Ramos (cell line): ENCODE results near the gene UVRAG.

ENCODE experiments used
- in situ Hi-C: fragments of 300-500 bp; cut with MboI; formaldehyde crosslinking; loops from one replicate; pipeline ENCODE4 v1.14.3; 2022; ENCODE audit warnings: low sequenced_read_pairs; ENCODE audit not compliant: unreplicated experiment

The UVRAG gene

GRCh38 chr11:75783416-75784084, 31.5 kb upstream of the UVRAG start:
- in situ Hi-C loops, result no loop called here

DNA sequence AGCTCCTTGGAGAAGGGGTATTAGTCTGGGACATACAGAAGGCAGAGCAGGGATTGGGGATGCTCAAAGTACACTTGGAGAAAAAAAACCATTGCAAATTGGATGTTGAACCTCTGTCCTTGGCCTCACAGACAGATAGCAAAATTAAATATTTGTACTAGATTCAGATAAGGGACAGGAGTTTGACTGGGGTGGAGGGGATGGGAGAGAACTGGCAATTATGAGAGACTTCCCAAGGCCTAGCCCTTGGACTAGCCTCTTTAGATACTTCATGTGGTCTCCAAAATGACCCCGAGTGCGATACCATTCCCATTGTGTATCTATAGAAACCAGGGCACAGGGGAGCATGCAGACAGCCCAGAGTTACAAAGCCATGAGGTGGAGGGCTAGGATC, 30.9 kb upstream of the UVRAG start:
- in situ Hi-C loops, result no loop called here

GRCh38 chr11:75784506-75784905, 30.5 kb upstream of the UVRAG start:
- in situ Hi-C loops, result no loop called here

DNA sequence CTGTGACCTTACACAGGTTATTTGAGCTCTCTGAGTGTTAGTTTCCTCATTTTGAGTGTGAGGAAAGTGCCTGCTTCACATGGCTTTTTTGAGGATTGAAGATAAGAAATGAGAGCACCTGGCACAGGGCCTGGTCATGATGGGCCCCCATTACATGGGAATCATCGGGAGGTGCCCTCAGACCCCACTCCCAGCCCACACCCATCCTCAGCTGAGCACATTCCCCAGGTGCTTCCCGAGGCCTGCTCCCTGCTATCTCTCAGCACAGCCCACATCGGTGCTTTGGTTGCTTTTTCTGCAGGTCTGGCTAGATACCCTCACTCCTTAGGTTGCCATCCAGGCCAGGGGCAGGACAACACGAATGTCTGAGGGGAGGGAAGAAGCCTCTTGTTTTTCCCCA, 29.8 kb upstream of the UVRAG start:
- in situ Hi-C loops, result no loop called here

- in situ Hi-C loops, result no loop called here
Measured at GRCh38 chr11:75786101-75786736, 28.8 kb upstream of the UVRAG start.

DNA sequence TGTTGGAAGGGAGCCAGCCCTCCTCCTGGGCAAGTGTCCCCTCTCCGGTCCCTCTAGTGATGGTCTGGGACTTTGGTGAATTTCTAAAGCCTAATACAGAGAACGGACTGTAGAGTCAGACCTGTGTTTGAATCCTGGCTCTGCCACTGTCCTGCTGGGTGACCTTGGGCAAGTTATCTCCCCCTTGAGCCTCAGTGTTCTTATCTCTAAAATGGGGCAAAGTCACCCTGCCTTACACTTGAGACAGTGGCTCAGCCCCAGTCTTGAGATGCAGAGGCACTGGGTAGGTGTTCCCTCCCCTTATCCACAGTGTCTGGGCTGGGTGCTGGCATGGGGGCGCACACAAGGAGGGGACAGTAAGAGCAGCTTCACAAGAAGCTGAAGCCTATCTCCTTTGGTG, 25.5 kb upstream of the UVRAG start:
- in situ Hi-C loops, result no loop called here

GRCh38 chr11:75790986-75791385, 24.0 kb upstream of the UVRAG start:
- in situ Hi-C loops, result no loop called here

- in situ Hi-C loops, result no loop called here
Measured at GRCh38 chr11:75792127-75792731, 22.8 kb upstream of the UVRAG start.

- in situ Hi-C loops, result no loop called here
Measured at GRCh38 chr11:75792997-75793800, 21.8 kb upstream of the UVRAG start.

GRCh38 chr11:75793966-75794365, 21.0 kb upstream of the UVRAG start:
- in situ Hi-C loops, result no loop called here

- in situ Hi-C loops, result no loop called here
Measured at GRCh38 chr11:75795276-75796090, 19.5 kb upstream of the UVRAG start.

GRCh38 chr11:75796091-75796435, 18.9 kb upstream of the UVRAG start:
- in situ Hi-C loops, result no loop called here

DNA sequence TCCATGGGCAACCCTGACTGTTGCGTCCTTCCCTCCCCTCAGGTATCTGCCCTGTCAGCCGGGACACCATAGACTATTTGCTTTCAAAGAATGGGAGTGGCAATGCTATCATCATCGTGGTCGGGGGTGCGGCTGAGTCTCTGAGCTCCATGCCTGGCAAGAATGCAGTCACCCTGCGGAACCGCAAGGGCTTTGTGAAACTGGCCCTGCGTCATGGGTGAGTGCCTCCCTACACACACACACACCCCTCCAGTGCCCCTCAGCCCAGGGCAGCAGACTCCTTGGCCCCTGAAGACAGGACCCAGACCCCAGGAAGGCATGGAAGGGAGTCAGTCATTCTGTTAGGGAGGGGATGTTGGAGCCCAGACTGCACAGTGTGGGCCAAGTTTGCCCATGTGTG, 17.9 kb upstream of the UVRAG start:
- in situ Hi-C loops, result no loop called here

- in situ Hi-C loops, result no loop called here
Measured at GRCh38 chr11:75797792-75798191, 17.2 kb upstream of the UVRAG start.

DNA sequence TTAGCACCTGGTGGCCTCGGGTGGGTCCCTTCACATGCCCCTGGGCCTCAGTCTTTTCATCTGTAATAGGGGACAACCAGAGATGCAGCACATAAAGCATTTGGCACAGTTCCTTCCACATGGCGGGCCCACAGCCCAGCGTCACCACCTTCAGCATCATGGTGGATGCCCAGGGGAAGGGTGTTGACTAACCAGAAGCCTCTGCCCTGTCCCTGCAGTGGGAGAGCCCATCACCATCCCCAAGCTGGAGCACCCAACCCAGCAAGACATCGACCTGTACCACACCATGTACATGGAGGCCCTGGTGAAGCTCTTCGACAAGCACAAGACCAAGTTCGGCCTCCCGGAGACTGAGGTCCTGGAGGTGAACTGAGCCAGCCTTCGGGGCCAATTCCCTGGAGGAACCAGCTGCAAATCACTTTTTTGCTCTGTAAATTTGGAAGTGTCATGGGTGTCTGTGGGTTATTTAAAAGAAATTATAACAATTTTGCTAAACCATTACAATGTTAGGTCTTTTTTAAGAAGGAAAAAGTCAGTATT, 14.8 kb upstream of the UVRAG start:
- in situ Hi-C loops, result no loop called here

GRCh38 chr11:75800728-75801361, 14.2 kb upstream of the UVRAG start:
- in situ Hi-C loops, result no loop called here

GRCh38 chr11:75801362-75802020, 13.5 kb upstream of the UVRAG start:
- in situ Hi-C loops, result no loop called here

DNA sequence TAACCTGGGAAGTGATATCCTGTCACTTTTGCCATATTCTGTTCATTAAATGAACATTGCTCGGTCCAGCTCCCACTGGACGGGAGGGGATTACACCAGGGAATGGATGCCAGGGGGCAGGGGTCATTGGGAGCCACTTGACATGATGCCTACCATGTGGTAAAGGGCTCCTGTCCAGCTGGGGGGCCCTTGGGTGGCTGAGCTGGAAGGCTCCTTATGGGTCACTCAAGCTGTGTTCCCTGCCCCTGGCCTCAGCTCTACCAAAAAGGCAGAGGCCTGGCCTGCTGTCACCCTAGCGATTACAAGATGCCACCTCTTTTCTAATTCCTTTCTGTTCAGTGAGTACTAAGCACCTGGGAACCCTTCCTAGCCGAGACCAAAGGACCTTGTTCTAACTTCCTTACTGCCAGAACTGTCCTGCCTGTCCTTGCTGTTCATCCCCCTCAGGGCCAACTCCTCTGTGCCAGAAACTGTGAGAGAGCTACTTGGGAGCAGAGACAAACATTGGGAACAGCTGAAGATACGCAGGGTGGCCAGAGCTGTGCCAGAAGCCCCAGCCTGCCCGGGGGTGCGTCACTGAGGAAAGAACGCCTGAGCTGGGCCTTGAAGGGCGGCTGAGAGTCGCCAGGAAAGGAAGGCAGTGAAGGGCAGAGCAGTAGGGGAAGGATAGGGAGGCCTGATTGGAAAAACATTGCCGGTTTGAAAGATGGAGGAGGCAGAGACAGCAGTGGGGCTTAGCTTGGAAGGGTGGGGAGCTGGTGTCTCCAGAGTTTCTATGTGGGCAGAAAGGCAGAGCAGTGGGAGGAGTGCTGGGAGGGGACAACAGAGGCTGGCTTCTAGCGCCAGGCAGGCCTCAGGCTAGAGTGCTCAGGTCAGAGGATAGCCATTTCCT, 12.7 kb upstream of the UVRAG start:
- in situ Hi-C loops, result no loop called here
